Stomach (tissue), 9 donors: ENCODE results near the gene FBXO17. TPM values are rescaled to one million over a fixed set of nuclear protein-coding genes. Genes with fewer than 3 reads are reported as not detected.

Experiments used
- DNase-seq, 2 donors: peaks; one replicate each; pipeline versions ENCODE4 v3.0.0 to v3.0.0-alpha.2; 2013 to 2019
- H3K27ac ChIP-seq, 5 donors: fragments of 200-600 bp in 4 of 5; sonication (generic) in 4 of 5; one replicate each; pipeline ENCODE4 v1.5.1; 2013 to 2019; ENCODE audit warnings: mild to moderate bottlenecking in 1 of 5, moderate library complexity in 1 of 5
- H3K27me3 ChIP-seq, 3 donors: fragments of 200-600 bp; sonication (generic); one replicate each; pipeline ENCODE4 v1.5.1; 2017 to 2019; ENCODE audit warnings: mixed run types in 1 of 3
- H3K36me3 ChIP-seq, 4 donors: fragments of 200-600 bp; sonication (generic); 1 replicate in 3 of 4; 2 replicates in 1 of 4; pipeline ENCODE4 v1.5.1; 2016 to 2019
- H3K4me1 ChIP-seq, 4 donors: fragments of 200-600 bp; sonication (generic); one replicate each; pipeline ENCODE4 v1.5.1; 2016 to 2019
- H3K4me3 ChIP-seq, 4 donors: fragments of 200-600 bp; sonication (generic) in 3 of 4; one replicate each; pipeline ENCODE4 v1.5.1; 2016 to 2019; ENCODE audit warnings: mild to moderate bottlenecking in 1 of 4
- H3K9me3 ChIP-seq, 4 donors: fragments of 200-600 bp; sonication (generic); one replicate each; pipeline ENCODE4 v1.5.1; 2016 to 2019
- EP300 ChIP-seq: sonication (generic); formaldehyde crosslinking; IDR thresholded peaks from one replicate; pipeline ENCODE4 v1.6.1; 2017; ENCODE audit warnings: antibody characterized with exemption
- POLR2A ChIP-seq, 4 donors: fragments of 450-650 bp; IDR thresholded peaks; one replicate each; pipeline ENCODE4 v1.6.1; 2016; ENCODE audit warnings: antibody characterized with exemption in 4 of 4, control low read depth in 2 of 4, mild to moderate bottlenecking in 1 of 4, moderate library complexity in 1 of 4
- POLR2AphosphoS5 ChIP-seq, 3 donors: sonication (generic); formaldehyde crosslinking; IDR thresholded peaks; one replicate each; pipeline ENCODE4 v1.6.1; 2016; ENCODE audit warnings: antibody characterized with exemption in 3 of 3
- WGBS, 5 donors: extraction: QIAGEN DNeasy Blood & Tissue Kit in 3 of 5; methylation state at CpG; one replicate each; pipeline versions ENCODE4 v1.1.5 to v1.1.7; 2013 to 2018; 5-methylcytosine and 5-hydroxymethylcytosine counted together
- intact Hi-C: fragments of 100-400 bp; cut with DNase I; formaldehyde crosslinking; loops from one replicate; pipeline ENCODE4 v1.15.1; 2023; ENCODE audit warnings: low total_unique reads
- polyA plus RNA-seq, 3 donors: library from polyadenylated mRNA; stranded (reverse); fragments of 200-250 nt; gene quantifications; one replicate each; pipeline ENCODE4 v1.2.3, GENCODE V29; 2013
- total RNA-seq, 5 donors: library from RNA; depleted of rRNA; stranded (reverse); fragments of >200 nt; gene quantifications; one replicate each; pipeline versions ENCODE4 v1.1.0 to v1.2.3, GENCODE V29; 2014 to 2016
- TF ChIP-seq, protein P1 (sequence below), 7 experiments: fragments of 450-650 bp in 4 of 7; fragments of 200-600 bp in 3 of 7; sonication (generic) in 3 of 7; IDR thresholded peaks; one replicate each; pipeline ENCODE4 v1.5.1; 2016 to 2019; ENCODE audit warnings: antibody characterized with exemption in 7 of 7, control low read depth in 2 of 7, mild to moderate bottlenecking in 1 of 7
- donor health status: healthy with polysubstance abuse.
- donor health status: Bipolar disorder and iron deficiency.
- donor health status: healthy.

FBXO17 gene
- total and polyA plus RNA-seq, 8 donors: 1.8 to 19.1 (median 6.6) TPM; not detected in 1

DNA sequence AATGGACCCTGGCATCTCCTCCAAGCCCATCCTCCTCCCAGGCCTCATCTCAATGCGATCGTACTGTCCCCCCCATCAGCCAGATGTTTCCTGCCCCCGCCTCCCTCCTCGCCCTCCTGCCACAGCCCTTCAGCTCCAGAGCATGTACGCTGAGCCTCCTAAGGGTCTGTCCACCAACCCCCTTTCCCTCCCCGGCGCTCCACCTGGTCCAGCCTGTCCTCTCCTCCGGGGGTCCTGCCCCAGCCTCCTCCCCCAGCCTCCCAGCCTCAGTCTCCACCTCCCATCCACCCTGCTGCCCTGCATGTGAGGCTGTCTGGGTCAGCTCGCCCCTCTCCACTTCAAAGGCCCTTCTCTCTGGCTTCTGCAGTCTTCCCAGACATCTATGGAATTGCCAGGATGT, 80.6 kb downstream of the FBXO17 start:
- WGBS, 5 donors: 62 to 85% (median 81%) methylated on average over 9 of the region's 9 CpGs
- H3K9me3 ChIP-seq: no peaks in the 10 kb centered on the region
- H3K4me1 ChIP-seq: peaks cover 13 to 44% (median 22%) of the 10 kb centered on the region in 4 donors
- peaks cover 7 to 48% (median 41%) of the 10 kb centered on the region in 4 donors for H3K36me3 ChIP-seq
- no peaks in the 10 kb centered on the region for H3K27me3 ChIP-seq
- H3K4me3 ChIP-seq: no peak overlapping the region
- intact Hi-C loops: no loop called here
- DNase-seq: no peak
- TF ChIP-seq, protein P1, sequence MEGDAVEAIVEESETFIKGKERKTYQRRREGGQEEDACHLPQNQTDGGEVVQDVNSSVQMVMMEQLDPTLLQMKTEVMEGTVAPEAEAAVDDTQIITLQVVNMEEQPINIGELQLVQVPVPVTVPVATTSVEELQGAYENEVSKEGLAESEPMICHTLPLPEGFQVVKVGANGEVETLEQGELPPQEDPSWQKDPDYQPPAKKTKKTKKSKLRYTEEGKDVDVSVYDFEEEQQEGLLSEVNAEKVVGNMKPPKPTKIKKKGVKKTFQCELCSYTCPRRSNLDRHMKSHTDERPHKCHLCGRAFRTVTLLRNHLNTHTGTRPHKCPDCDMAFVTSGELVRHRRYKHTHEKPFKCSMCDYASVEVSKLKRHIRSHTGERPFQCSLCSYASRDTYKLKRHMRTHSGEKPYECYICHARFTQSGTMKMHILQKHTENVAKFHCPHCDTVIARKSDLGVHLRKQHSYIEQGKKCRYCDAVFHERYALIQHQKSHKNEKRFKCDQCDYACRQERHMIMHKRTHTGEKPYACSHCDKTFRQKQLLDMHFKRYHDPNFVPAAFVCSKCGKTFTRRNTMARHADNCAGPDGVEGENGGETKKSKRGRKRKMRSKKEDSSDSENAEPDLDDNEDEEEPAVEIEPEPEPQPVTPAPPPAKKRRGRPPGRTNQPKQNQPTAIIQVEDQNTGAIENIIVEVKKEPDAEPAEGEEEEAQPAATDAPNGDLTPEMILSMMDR (IDR thresholded peaks at IDR 0.05): no peak
- TF ChIP-seq POLR2AphosphoS5 (IDR thresholded peaks at IDR 0.05) (no peak), EP300 (no peak), POLR2A (IDR thresholded peaks at IDR 0.05) (no peak)
- H3K27ac ChIP-seq: no peak overlapping the region

DNA sequence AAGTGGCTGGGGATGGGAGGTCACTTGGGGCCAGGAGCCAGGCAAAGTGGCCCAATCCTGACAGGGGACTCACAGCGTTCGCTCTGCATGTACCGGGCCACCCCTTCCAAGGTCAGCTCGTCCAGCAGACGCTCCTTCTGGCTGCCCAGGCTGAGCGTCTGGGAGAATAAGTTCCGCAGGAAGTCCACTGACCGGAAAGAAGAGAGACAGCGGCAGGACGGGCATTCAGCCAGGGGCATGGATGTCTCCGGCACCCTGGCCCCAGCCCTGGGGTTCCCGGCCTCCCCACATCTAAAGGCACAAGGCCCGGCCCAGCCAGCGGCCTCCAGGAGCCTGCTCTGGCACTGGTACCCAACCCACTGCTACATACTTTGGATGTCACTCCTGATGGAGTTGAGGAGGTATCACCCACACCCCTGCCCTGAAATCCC, 82.2 kb downstream of the FBXO17 start:
- WGBS, 5 donors: 75 to 93% (median 88%) methylated on average over 11 to 14 of the region's 14 CpGs
- intact Hi-C loops: no loop called here
- peaks cover 23 to 64% (median 57%) of the 10 kb centered on the region in 4 donors for H3K36me3 ChIP-seq
- no peak overlapping the region for H3K27ac ChIP-seq
- no peak for TF ChIP-seq POLR2AphosphoS5 (IDR thresholded peaks at IDR 0.05)
- peaks cover 7 to 37% (median 15%) of the 10 kb centered on the region in 4 donors for H3K4me1 ChIP-seq
- no peak overlapping the region for H3K4me3 ChIP-seq
- no peak for DNase-seq
- H3K27me3 ChIP-seq: no peaks in the 10 kb centered on the region
- H3K9me3 ChIP-seq: no peaks in the 10 kb centered on the region

DNA sequence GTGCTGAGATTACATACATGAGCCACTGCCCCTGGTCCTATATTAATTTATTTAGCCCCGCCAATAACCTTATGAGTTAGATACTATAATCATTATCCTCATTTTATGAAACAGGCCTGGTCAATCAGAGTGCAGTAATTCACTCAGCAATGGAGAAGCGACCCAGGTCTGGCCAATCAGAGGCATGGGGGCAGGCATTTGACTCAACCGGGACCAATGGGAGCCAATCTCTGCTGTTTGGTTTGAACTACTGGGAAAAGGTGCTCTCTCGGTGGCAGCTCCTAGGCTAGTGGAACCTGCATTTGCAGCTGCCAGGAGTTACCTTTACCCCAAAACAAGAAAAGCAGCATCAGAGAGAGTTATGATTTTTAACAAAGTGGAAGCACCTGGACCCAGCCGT, 82.7 kb downstream of the FBXO17 start:
- H3K36me3 ChIP-seq: peaks cover 26 to 70% (median 62%) of the 10 kb centered on the region in 4 donors
- H3K9me3 ChIP-seq: no peaks in the 10 kb centered on the region
- H3K27me3 ChIP-seq: no peaks in the 10 kb centered on the region
- peaks cover 1 to 32% (median 10%) of the 10 kb centered on the region in 4 donors for H3K4me1 ChIP-seq
- no peak for DNase-seq
- no peak for TF ChIP-seq POLR2A (IDR thresholded peaks at IDR 0.05)
- TF ChIP-seq, protein P1 (IDR thresholded peaks at IDR 0.05): no peak
- TF ChIP-seq EP300: no peak
- no peak for TF ChIP-seq POLR2AphosphoS5 (IDR thresholded peaks at IDR 0.05)
- intact Hi-C loops: no loop called here
- 81 to 92% (median 89%) methylated on average over 5 of the region's 5 CpGs for WGBS, 5 donors
- no peak overlapping the region for H3K4me3 ChIP-seq
- no peak overlapping the region for H3K27ac ChIP-seq

DNA sequence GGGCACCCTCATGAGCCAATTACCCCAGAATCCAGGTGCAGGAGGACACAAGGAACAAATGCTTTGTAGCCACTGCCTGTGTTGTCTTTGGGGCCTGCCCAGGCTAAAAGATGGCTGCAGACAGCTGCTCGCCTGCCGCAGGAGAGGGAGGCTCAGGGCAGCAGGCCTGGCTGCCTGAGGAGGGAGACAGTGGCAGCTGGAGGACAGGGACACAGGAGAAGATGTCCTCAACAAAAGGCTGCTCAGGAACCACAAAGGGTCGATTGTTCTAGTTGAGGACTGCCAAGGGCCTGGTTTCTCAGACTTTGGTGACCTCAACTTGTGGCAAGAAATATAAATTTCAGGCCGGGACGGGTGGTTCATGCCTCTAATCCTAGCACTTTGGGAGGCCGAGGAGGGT, 83.8 kb downstream of the FBXO17 start:
- H3K27ac ChIP-seq: no peak overlapping the region
- H3K4me1 ChIP-seq: peaks cover 0 to 21% (median 3%) of the 10 kb centered on the region in 4 donors
- DNase-seq: no peak
- no peaks in the 10 kb centered on the region for H3K27me3 ChIP-seq
- H3K4me3 ChIP-seq: no peak overlapping the region
- H3K9me3 ChIP-seq: no peaks in the 10 kb centered on the region
- intact Hi-C loops: no loop called here
- WGBS, 5 donors: 89 to 97% (median 92%) methylated on average over 5 to 6 of the region's 6 CpGs
- TF ChIP-seq, protein P1 (IDR thresholded peaks at IDR 0.05): no peak
- TF ChIP-seq POLR2A (IDR thresholded peaks at IDR 0.05): no peak
- no peak for TF ChIP-seq POLR2AphosphoS5 (IDR thresholded peaks at IDR 0.05)
- TF ChIP-seq EP300: no peak
- H3K36me3 ChIP-seq: peaks cover 26 to 76% (median 67%) of the 10 kb centered on the region in 4 donors

Other genes starting within 250 kb of the FBXO17 start
- 10 to 100 TPM in 1 of 5 donors, 1 to 10 TPM in 4; 1.2 to 33.3 (median 4.8) TPM for gene CAPN12, start 231.3 kb downstream of the FBXO17 start, total RNA-seq
- 10 to 100 TPM in 2 of 3 donors, 1 to 10 TPM in 1; 3.4 to 16.9 (median 16.3) TPM for gene CAPN12, start 231.3 kb downstream of the FBXO17 start, polyA plus RNA-seq
- gene LGALS7, start 202.2 kb downstream of the FBXO17 start, total RNA-seq: 1 to 10 TPM in 1 of 5 donors, not detected in 4; 2.0 TPM
- gene LGALS7, start 202.2 kb downstream of the FBXO17 start, polyA plus RNA-seq: 1,000 to 10,000 TPM in 1 of 3 donors, 1 to 10 TPM in 1, not detected in 1; 1.7 to 1,381 TPM
- gene LGALS7B, start 186.5 kb downstream of the FBXO17 start, total RNA-seq: not detected
- gene LGALS7B, start 186.5 kb downstream of the FBXO17 start, polyA plus RNA-seq: 100 to 1,000 TPM in 1 of 3 donors, 1 to 10 TPM in 2; 3.6 to 980 (median 4.6) TPM
- 1,000 to 10,000 TPM in 1 of 5 donors, 100 to 1,000 TPM in 3, 10 to 100 TPM in 1; 32.1 to 1,765 (median 113) TPM for gene LGALS4, start 162.8 kb downstream of the FBXO17 start, total RNA-seq
- 100 to 1,000 TPM in 1 of 3 donors, 10 to 100 TPM in 2; 23.5 to 627 (median 80.1) TPM for gene LGALS4, start 162.8 kb downstream of the FBXO17 start, polyA plus RNA-seq
- gene ECH1, start 143.9 kb downstream of the FBXO17 start, total RNA-seq: 100 to 1,000 TPM in 2 of 5 donors, 10 to 100 TPM in 3; 32.9 to 720 (median 94.6) TPM
- 100 to 1,000 TPM; 161 to 270 (median 228) TPM for gene ECH1, start 143.9 kb downstream of the FBXO17 start, polyA plus RNA-seq
- gene HNRNPL, start 125.8 kb downstream of the FBXO17 start, total RNA-seq: 100 to 1,000 TPM; 148 to 242 (median 169) TPM
- gene HNRNPL, start 125.8 kb downstream of the FBXO17 start, polyA plus RNA-seq: 100 to 1,000 TPM; 111 to 151 (median 114) TPM
- 1 to 10 TPM in 4 of 5 donors, not detected in 1; 1.8 to 9.2 (median 3.4) TPM for gene RINL, start 97.5 kb downstream of the FBXO17 start, total RNA-seq
- gene RINL, start 97.5 kb downstream of the FBXO17 start, polyA plus RNA-seq: 10 to 100 TPM in 1 of 3 donors, 1 to 10 TPM in 2; 6.9 to 10.0 (median 9.3) TPM
- 100 to 1,000 TPM in 1 of 5 donors, 10 to 100 TPM in 4; 21.1 to 764 (median 32.9) TPM for gene SIRT2, start 76.1 kb downstream of the FBXO17 start, total RNA-seq
- 10 to 100 TPM; 31.6 to 46.6 (median 35.7) TPM for gene SIRT2, start 76.1 kb downstream of the FBXO17 start, polyA plus RNA-seq
- gene NFKBIB, start 75.8 kb downstream of the FBXO17 start, total RNA-seq: 10 to 100 TPM in 2 of 5 donors, 1 to 10 TPM in 2, not detected in 1; 5.4 to 93.3 (median 15.4) TPM
- gene NFKBIB, start 75.8 kb downstream of the FBXO17 start, polyA plus RNA-seq: 10 to 100 TPM; 29.6 to 46.3 (median 44.0) TPM
- gene CCER2, start 63.6 kb downstream of the FBXO17 start, total RNA-seq: 1 to 10 TPM in 1 of 5 donors, not detected in 4; 3.9 TPM
- 1 to 10 TPM in 2 of 3 donors, under 1 TPM in 1; 0.68 to 1.2 (median 1.1) TPM for gene CCER2, start 63.6 kb downstream of the FBXO17 start, polyA plus RNA-seq
- gene SARS2, start 45.0 kb downstream of the FBXO17 start, total RNA-seq: 10 to 100 TPM in 2 of 5 donors, 1 to 10 TPM in 2, not detected in 1; 4.9 to 59.4 (median 18.2) TPM
- 10 to 100 TPM; 24.1 to 37.8 (median 31.4) TPM for gene SARS2, start 45.0 kb downstream of the FBXO17 start, polyA plus RNA-seq
- 10 to 100 TPM in 3 of 5 donors, 1 to 10 TPM in 2; 3.8 to 47.5 (median 16.1) TPM for gene MRPS12, start 44.8 kb downstream of the FBXO17 start, total RNA-seq
- 10 to 100 TPM; 44.2 to 73.1 (median 55.3) TPM for gene MRPS12, start 44.8 kb downstream of the FBXO17 start, polyA plus RNA-seq
- 1 to 10 TPM in 3 of 5 donors, under 1 TPM in 1, not detected in 1; 0.89 to 5.5 (median 3.3) TPM for gene FBXO27, start 56.8 kb upstream of the FBXO17 start, total RNA-seq
- gene FBXO27, start 56.8 kb upstream of the FBXO17 start, polyA plus RNA-seq: 1 to 10 TPM; 2.3 to 7.1 (median 3.2) TPM
- not detected for gene ACP7, start 108.6 kb upstream of the FBXO17 start, total RNA-seq
- not detected for gene ACP7, start 108.6 kb upstream of the FBXO17 start, polyA plus RNA-seq
- 10 to 100 TPM in 3 of 5 donors, 1 to 10 TPM in 2; 4.2 to 80.4 (median 35.6) TPM for gene PAK4, start 150.0 kb upstream of the FBXO17 start, total RNA-seq
- gene PAK4, start 150.0 kb upstream of the FBXO17 start, polyA plus RNA-seq: 10 to 100 TPM; 20.8 to 24.5 (median 24.3) TPM
- gene NCCRP1, start 221.2 kb upstream of the FBXO17 start, total RNA-seq: not detected
- gene NCCRP1, start 221.2 kb upstream of the FBXO17 start, polyA plus RNA-seq: 10 to 100 TPM in 1 of 3 donors, under 1 TPM in 1, not detected in 1; 0.37 to 40.6 TPM
- gene SYCN, start 228.5 kb upstream of the FBXO17 start, total RNA-seq: not detected
- 1 to 10 TPM in 1 of 3 donors, under 1 TPM in 1, not detected in 1; 0.65 to 1.9 TPM for gene SYCN, start 228.5 kb upstream of the FBXO17 start, polyA plus RNA-seq